ENCODE data around the gene PGP. TPM values are rescaled to one million over a fixed set of nuclear protein-coding genes. Genes with fewer than 3 reads are reported as not detected.

Gene PGP
- total RNA-seq, 2 experiments from 2014 or later: 11.5 to 15.0 TPM

DNA sequence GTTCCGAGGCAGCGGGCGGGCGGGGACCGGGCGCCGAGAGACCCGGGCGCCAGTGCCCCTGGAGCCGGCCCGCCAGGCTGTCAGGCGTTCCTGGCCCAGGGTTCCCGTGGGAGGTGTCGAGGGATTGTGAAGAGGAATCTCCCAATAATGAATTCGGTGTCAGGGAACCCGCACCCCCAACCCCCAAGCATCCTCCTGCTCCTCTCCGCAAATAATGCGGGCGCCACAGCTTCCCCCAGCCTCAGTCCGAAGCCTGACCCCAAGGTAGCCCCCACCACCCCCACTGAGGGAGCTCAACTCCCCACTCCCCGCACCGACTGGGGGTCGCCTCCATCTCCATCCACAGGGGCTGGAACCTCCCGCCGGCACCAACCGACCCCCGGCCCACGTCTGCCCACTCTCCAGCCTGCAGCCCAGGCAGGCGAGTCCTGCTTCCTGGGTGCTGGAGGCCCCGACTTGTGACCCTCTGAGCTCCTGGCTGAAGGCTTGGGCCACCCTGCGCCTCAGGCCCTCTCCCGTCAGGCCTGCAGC lies 17.6 kb downstream of the PGP start:
- no peak overlapping the region for H3K27ac Mint-ChIP-seq
- no peak overlapping the region for H3K4me3 Mint-ChIP-seq
- ATAC-seq: no peak
- H3K27me3 Mint-ChIP-seq: peaks cover 23% of the 10 kb centered on the region
- H3K4me1 Mint-ChIP-seq: peaks cover 5% of the 10 kb centered on the region
- CTCF ChIA-PET: interaction anchor here (0.9 kb wide), 1 partner anchor 57 kb away, joined by 3 read pairs; no protein-coding TSS in a partner anchor
- no peaks in the 10 kb centered on the region for H3K9me3 Mint-ChIP-seq (ENCODE audit: low read depth)
- DNase-seq: no peak
- intact Hi-C loops (cut with DNase I, micrococcal nuclease): loop anchor here in 1 of 2 experiments (5.0 kb wide), 1 partner anchor 290 kb away; no protein-coding TSS in a partner anchor
- H3K36me3 Mint-ChIP-seq (ENCODE audit: low read depth): no peaks in the 10 kb centered on the region
- POLR2A ChIA-PET: no interaction called here

DNA sequence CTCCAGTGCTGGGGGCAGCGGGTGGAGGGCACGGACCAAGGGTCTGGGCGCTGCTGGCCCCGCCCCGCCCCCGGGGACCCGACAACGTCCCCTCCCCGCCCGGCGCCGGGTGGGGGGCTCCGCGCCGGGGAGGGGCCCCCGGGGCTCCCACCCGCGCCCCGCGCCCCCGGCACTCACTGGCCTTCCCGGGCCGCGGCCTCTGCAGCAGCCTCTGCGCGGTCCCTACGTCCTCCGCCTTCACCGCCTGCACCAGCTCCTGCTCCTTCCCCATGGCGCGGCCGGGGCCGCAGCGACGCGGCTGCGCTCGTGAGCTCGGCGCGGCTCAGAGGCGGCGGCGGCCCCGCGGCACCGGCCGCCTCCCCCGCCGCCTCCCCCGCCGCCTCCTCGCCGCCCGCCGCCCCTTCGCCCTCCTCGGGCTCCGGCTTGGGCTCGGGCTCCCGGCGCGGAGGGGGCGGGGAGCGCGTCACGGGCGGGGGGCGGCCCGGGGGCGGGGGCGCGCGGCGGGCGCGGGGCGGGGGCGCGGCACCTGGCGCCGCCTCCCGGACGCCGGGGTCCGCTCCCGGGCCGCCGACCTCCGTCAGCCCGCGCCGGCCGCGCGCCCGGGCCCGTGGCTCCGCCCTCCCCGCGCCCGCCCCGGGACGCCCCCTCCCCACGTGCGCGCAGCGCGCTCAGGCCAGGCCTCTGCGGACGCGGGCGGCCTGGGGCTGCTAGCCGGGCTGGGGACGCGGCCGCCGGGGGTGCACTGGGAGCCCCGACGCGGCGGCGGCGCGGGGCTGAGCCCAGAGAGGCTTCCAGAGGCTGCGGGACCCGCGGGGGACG lies 18.3 kb downstream of the PGP start, which contains the start of gene CASKIN1:
TSS of gene CASKIN1 (minus strand) at position 444 of the 819 bp plus-strand sequence. CDS start at position 271, 173 bp downstream.
- H3K27me3 Mint-ChIP-seq: peaks cover 23% of the 10 kb centered on the region
- peak within 1 kb of the TSS; percentile 26 for H3K4me3 Mint-ChIP-seq
- no peaks in the 10 kb centered on the region for H3K9me3 Mint-ChIP-seq (ENCODE audit: low read depth)
- intact Hi-C loops (cut with DNase I, micrococcal nuclease): loop anchor here in 1 of 2 experiments (5.0 kb wide), 1 partner anchor 291 kb away; no protein-coding TSS in a partner anchor
- DNase-seq (peak; percentile 42), ATAC-seq (peak; percentile 43)
- H3K4me1 Mint-ChIP-seq: peaks cover 5% of the 10 kb centered on the region
- H3K27ac Mint-ChIP-seq: no peak within 1 kb of the TSS
- ChIA-PET CTCF (interaction anchor here (0.9 kb wide), 1 partner anchor 56 kb away, joined by 3 read pairs; no protein-coding TSS in a partner anchor), POLR2A (interaction anchor here (0.6 kb wide), 1 partner anchor 234 kb away, joined by 3 read pairs; no protein-coding TSS in a partner anchor)
- H3K36me3 Mint-ChIP-seq (ENCODE audit: low read depth): no peaks in the 10 kb centered on the region

DNA sequence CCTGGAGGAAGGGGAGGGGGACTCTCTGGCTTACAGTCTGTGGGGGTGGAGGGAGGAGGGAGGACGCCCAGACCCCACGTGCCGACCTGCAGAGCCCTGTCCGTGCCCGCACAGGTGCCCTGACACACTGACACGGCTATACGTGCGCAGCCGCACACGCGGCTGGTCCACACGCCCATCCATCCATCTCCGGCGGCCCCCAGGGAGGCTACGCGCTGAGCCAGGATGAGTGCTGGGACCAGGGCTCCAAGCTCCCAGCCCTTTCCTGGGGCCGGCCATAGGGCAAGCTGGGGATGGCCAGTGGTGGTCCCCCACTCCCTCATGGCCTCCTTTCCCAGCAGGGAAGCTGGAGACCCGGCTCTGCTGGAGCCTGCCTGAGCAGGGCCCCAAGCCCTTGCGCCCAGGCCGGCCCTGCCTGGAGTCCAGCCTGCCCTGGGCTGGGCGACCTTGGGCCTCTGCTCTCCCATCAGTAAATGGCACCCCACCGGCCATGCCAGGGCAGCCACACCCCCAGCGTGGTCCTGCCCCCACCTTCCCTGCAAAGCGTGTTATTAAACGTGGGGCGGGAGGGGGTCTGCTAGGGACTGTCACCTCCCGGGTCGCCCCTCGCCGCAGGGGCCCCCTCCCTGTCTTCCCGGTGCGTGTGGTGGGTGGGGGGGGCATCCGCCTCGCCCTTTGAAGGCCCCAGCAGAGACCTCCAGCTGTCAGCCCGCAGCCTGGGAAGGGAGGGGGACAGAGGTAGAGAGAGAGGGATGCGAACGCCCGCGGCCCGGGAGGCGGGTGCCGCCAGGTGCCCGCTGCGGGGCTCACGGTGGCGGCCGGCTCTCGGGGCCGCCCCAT lies 19.1 kb downstream of the PGP start:
- Mint-ChIP-seq H3K27ac (no peak overlapping the region), H3K27me3 (peaks cover 23% of the 10 kb centered on the region), H3K4me3 (peak overlapping the region; percentile 26), H3K4me1 (peaks cover 5% of the 10 kb centered on the region), H3K9me3 (ENCODE audit: low read depth) (no peaks in the 10 kb centered on the region), H3K36me3 (ENCODE audit: low read depth) (no peaks in the 10 kb centered on the region)
- ChIA-PET CTCF (interaction anchor here (0.6 to 1.9 kb wide), 8 partner anchors 8 to 306 kb away, joined by 3 to 9 read pairs (median 4); partner anchors contain the start of genes ECI1 and PGP), POLR2A (interaction anchor here (0.6 to 1.5 kb wide), 3 partner anchors 19 to 235 kb away, joined by 3 to 9 read pairs (median 4); partner anchors contain the start of genes PGP and TRAF7)
- intact Hi-C loops (cut with DNase I, micrococcal nuclease): loop anchor here in 1 of 2 experiments (1.0 to 5.0 kb wide), 3 partner anchors 28 to 306 kb away; partner anchors contain the start of gene E4F1
- ATAC-seq (peak; percentile 38), DNase-seq (no peak)

DNA sequence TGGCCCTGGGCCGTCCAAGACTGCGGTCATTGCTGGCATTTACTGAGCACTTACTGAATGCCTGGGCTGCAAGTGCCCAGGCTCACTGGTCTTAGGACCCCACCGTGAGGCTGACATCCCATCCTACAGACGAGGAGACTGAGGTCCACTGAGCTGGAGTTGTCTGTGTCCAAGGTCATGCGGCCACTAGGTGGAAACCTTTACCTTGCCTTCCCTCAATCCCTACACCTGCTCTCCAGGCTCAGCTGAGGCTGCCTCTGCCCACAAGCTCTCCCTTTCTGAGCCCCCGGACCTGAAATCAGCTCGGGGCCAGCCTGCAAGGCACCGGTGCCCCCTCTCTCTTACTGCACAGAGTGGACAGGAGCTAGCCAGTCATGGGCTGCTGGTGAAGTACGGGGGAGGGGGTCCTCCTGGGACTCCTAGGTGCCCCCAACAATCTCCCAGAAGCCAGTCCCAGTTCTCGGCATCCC lies 19.8 kb downstream of the PGP start:
- ChIA-PET CTCF (interaction anchor here (0.6 to 1.9 kb wide), 13 partner anchors 9 to 625 kb away, joined by 3 to 9 read pairs (median 3); partner anchors contain the start of gene ECI1), POLR2A (interaction anchor here (1.1 to 1.5 kb wide), 2 partner anchors 19 to 40 kb away, joined by 4 to 9 read pairs; partner anchors contain the start of genes PGP and TRAF7)
- peaks cover 5% of the 10 kb centered on the region for H3K4me1 Mint-ChIP-seq
- peak overlapping the region; percentile 26 for H3K4me3 Mint-ChIP-seq
- no peak overlapping the region for H3K27ac Mint-ChIP-seq
- ATAC-seq (peak; percentile 87), DNase-seq (peak; percentile 74)
- H3K27me3 Mint-ChIP-seq: peaks cover 23% of the 10 kb centered on the region
- no peaks in the 10 kb centered on the region for H3K36me3 Mint-ChIP-seq (ENCODE audit: low read depth)
- intact Hi-C loops (cut with DNase I, micrococcal nuclease): loop anchor here in 1 of 2 experiments (1.0 to 5.0 kb wide), 3 partner anchors 28 to 306 kb away; partner anchors contain the start of gene E4F1
- H3K9me3 Mint-ChIP-seq (ENCODE audit: low read depth): no peaks in the 10 kb centered on the region

DNA sequence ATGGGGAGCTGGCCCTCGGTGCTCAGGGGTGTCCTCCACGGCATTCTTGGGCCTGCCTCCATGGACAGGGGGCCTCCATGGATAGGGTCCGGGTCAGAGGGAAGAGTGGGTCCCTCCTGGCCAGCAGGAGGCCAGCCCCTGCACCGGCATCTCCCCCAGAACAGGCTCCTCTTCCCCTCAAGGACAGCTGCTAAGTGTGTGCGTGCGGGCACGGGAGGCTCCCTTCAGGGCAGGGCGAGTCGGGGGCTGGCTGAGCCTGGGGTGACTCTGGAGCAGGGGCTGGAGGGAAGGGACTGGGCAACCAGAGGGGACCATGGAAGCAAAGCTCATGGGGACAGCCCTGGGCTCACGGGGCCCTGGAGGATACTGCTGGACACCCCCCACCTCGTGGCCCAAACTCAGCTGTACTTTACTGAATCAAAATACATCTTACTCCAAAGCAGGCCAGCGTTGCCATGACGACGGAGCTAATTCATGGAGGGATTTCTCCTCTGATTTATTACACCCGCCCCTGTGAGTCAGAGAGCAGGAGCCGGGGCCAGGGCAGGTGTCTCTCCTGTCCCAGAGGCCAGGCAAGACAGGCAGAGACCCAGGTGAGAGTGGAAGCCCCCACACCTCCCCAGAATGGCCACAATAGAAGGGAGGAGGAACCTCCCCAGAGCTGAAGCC lies 20.3 kb downstream of the PGP start:
- Mint-ChIP-seq H3K9me3 (ENCODE audit: low read depth) (no peaks in the 10 kb centered on the region), H3K36me3 (ENCODE audit: low read depth) (no peaks in the 10 kb centered on the region), H3K27ac (no peak overlapping the region), H3K4me1 (peaks cover 5% of the 10 kb centered on the region), H3K4me3 (no peak overlapping the region), H3K27me3 (peaks cover 23% of the 10 kb centered on the region)
- ChIA-PET POLR2A (interaction anchor here (1.1 to 1.5 kb wide), 2 partner anchors 20 to 39 kb away, joined by 4 to 9 read pairs; partner anchors contain the start of genes PGP and TRAF7), CTCF (interaction anchor here (0.6 to 1.9 kb wide), 11 partner anchors 9 to 624 kb away, joined by 3 to 9 read pairs (median 3); partner anchors contain the start of gene ECI1)
- intact Hi-C loops (cut with DNase I, micrococcal nuclease): no loop called here
- ATAC-seq: no peak
- peak; percentile 59 for DNase-seq

DNA sequence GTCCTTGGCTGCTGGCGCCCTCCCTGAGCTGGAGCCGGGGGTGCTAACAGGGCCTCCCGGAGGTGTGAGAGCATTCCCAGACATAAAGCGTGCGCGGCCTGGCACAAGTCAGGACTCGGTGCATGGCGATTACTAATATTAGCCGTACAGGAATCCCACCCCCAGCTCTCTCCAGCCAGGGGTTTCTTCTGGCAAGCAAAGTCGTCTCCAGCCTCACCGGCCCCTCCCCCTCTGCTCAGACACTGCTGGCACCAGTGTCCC lies 23.3 kb downstream of the PGP start:
- peaks cover 7% of the 10 kb centered on the region for H3K27me3 Mint-ChIP-seq
- peaks cover 5% of the 10 kb centered on the region for H3K4me1 Mint-ChIP-seq
- ATAC-seq (no peak), DNase-seq (no peak)
- no peak overlapping the region for H3K4me3 Mint-ChIP-seq
- ChIA-PET POLR2A (interaction anchor here (0.6 to 0.7 kb wide), 2 partner anchors 19 to 36 kb away, joined by 3 read pairs; partner anchors contain the start of genes BRICD5 and TRAF7), CTCF (interaction anchor here (0.5 kb wide), 1 partner anchor 198 kb away, joined by 3 read pairs; no protein-coding TSS in a partner anchor)
- no peaks in the 10 kb centered on the region for H3K36me3 Mint-ChIP-seq (ENCODE audit: low read depth)
- no peak overlapping the region for H3K27ac Mint-ChIP-seq
- intact Hi-C loops (cut with DNase I, micrococcal nuclease): no loop called here
- no peaks in the 10 kb centered on the region for H3K9me3 Mint-ChIP-seq (ENCODE audit: low read depth)

DNA sequence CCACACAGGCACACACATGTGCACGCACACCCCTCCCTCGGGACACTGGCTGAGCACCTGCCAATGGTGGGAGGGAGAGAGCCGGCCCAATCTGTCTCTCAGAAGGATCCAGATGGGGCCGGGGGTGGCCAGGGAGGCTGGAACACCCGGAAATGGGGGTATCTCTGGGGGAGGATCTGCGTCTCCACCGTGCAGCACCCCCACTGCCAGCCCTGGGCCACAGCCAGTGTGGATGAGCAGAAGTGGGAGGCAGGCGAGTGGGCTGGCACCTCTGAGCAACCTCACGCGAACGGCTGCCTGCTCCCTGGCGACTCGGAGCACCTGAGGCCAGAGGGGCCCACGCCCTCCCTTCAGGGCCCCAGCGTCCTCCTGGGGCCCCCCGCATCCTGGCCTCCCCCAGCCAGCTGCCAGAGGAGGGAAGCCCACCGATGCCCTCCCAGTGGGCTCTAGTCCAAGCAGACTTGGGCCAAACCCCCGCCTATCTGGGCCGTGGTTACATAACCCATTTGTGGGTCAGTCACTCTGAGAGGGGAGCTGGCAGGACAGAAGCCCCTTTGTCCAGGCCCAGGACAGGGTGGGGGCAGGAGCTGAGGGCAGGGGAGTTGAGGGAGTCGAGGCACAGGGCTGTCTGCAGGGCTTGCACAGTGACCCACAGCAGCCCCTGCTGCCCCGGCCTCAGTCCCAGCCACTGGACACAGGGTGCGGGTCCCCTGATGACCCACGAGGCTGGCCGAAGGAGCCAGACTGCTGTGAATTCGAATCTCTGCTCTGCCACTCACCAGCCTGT lies 23.8 kb downstream of the PGP start:
- ATAC-seq (no peak), DNase-seq (no peak)
- Mint-ChIP-seq H3K4me1 (peaks cover 5% of the 10 kb centered on the region), H3K4me3 (no peak overlapping the region), H3K27ac (no peak overlapping the region), H3K9me3 (ENCODE audit: low read depth) (no peaks in the 10 kb centered on the region), H3K36me3 (ENCODE audit: low read depth) (no peaks in the 10 kb centered on the region), H3K27me3 (peaks cover 7% of the 10 kb centered on the region)
- ChIA-PET CTCF (interaction anchor here (0.5 kb wide), 1 partner anchor 199 kb away, joined by 3 read pairs; no protein-coding TSS in a partner anchor), POLR2A (interaction anchor here (0.6 to 0.7 kb wide), 2 partner anchors 20 to 35 kb away, joined by 3 read pairs; partner anchors contain the start of genes BRICD5 and TRAF7)
- intact Hi-C loops (cut with DNase I, micrococcal nuclease): no loop called here

DNA sequence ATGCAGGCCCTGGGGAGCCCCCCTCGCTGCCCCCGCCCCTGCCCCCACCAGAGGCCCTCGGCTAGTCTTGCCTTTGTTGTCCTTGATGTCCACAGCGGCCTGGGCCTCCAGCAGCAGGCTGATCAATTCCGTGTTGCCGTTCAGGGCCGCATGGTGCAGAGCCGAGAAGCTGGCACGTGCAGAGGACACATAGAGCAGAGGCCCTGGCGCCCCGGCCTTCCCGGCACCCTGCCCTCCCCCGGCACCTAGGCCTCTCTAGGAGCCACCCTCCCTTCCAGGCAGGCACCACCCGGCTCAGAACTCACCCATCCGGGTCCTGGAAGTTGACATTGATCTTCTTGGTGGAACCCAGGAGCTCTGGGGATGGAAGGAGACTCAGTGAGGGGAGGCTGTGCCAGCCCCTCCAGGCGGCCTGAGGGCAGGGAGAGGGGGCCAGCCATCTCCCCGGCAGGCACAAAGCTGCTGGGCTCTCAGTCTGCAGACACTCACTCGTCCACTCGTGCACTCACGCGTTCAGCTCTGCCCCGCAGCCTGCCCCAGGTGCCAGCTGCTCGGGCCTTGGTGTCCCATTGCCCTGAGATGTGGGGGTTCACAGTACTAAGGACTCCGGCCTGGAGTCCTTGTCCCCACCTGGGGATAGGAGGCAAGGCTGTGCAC lies 24.5 kb downstream of the PGP start:
- no peaks in the 10 kb centered on the region for H3K36me3 Mint-ChIP-seq (ENCODE audit: low read depth)
- no peaks in the 10 kb centered on the region for H3K9me3 Mint-ChIP-seq (ENCODE audit: low read depth)
- ATAC-seq: no peak
- intact Hi-C loops (cut with DNase I, micrococcal nuclease): no loop called here
- ChIA-PET CTCF (interaction anchor here (0.6 kb wide), 1 partner anchor 23 kb away, joined by 3 read pairs; no protein-coding TSS in a partner anchor), POLR2A (interaction anchor here (0.7 kb wide), 1 partner anchor 201 kb away, joined by 3 read pairs; no protein-coding TSS in a partner anchor)
- H3K27ac Mint-ChIP-seq: no peak overlapping the region
- H3K27me3 Mint-ChIP-seq: peaks cover 5% of the 10 kb centered on the region
- no peak for DNase-seq
- H3K4me3 Mint-ChIP-seq: no peak overlapping the region
- H3K4me1 Mint-ChIP-seq: peaks cover 4% of the 10 kb centered on the region

DNA sequence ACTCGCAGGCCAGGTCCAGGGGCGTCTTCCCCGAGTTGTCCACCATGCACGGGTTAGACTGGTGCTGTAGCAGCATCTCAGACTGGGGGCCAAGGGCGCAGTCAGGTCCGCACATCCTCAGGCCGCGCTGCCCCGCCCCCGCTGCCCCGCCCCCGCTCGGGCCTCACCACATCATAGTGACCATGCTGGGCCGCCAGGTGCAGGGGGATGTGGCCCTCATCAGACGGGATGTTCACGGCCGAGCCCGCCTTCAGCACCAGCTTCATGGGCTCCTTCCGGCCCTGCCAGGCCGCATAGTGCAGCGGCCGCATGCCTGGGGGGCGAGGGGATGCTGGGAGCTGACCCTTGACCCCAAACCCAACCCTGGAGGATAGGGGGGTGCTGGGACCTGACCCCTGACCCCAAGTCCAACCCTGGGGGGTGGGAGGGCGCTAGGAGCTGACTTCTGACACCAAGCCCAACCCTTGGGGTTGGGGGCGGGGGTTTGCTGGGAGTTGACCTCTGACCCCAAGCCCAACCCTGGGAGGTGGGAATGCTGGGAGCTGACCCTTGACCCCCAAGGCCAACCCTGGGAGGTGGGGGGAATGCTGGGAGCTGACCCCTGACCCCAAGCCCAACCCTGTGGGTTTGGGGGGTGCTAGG lies 25.3 kb downstream of the PGP start:
- Mint-ChIP-seq H3K36me3 (ENCODE audit: low read depth) (no peaks in the 10 kb centered on the region), H3K27me3 (no peaks in the 10 kb centered on the region), H3K4me3 (no peak overlapping the region), H3K27ac (no peak overlapping the region), H3K4me1 (no peaks in the 10 kb centered on the region), H3K9me3 (ENCODE audit: low read depth) (no peaks in the 10 kb centered on the region)
- DNase-seq: no peak
- CTCF ChIA-PET: interaction anchor here (0.6 kb wide), 1 partner anchor 22 kb away, joined by 3 read pairs; no protein-coding TSS in a partner anchor
- ATAC-seq: no peak
- POLR2A ChIA-PET: interaction anchor here (0.7 kb wide), 1 partner anchor 201 kb away, joined by 3 read pairs; no protein-coding TSS in a partner anchor
- intact Hi-C loops (cut with DNase I, micrococcal nuclease): no loop called here

Data from activated CD4-positive, alpha-beta T cell treated with anti-CD3 and anti-CD28 coated beads for 36 hours (primary cell).